Activated CD8-positive, alpha-beta memory T cell treated with anti-CD3 and anti-CD28 coated beads, Interleukin-2, amount 50 U/mL, for 24 hours (primary cell): ENCODE data around the gene LASP1.
"Not testable (repeated sequence)": the region's sequence is repeated elsewhere in the genome, so short reads cannot be mapped to it uniquely, and the experiment has no call there.

ENCODE experiments used
- DNase-seq: peaks from one replicate; pipeline ENCODE4 v3.0.0-alpha.2; 2020; ENCODE audit errors: extremely low read depth

The LASP1 gene

GRCh38 chr17:38869526-38870258, at the start of gene LASP1:
Gene LASP1, plus strand, starts transcription at chr17:38870058. Its CDS starts 132 bp downstream, at chr17:38870190.
- DNase-seq: peak; percentile 63

- peak; percentile 89 for DNase-seq
Measured at GRCh38 chr17:38824899-38825761, 44.7 kb upstream of the LASP1 start, which contains the start of gene CWC25. Gene CWC25, minus strand, starts transcription at chr17:38825321. Its CDS starts 138 bp downstream, at chr17:38825183.

GRCh38 chr17:38825762-38826247, 44.1 kb upstream of the LASP1 start:
- DNase-seq: no peak

- no peak for DNase-seq
Measured at GRCh38 chr17:38844261-38844757, 25.5 kb upstream of the LASP1 start.

GRCh38 chr17:38848557-38848891, 21.3 kb upstream of the LASP1 start:
- DNase-seq: no peak

- DNase-seq: no peak
Measured at GRCh38 chr17:38848939-38849605, 20.8 kb upstream of the LASP1 start.

GRCh38 chr17:38850374-38850773, 19.5 kb upstream of the LASP1 start:
- DNase-seq: no peak

- no peak for DNase-seq
Measured at GRCh38 chr17:38851434-38851833, 18.4 kb upstream of the LASP1 start.

- DNase-seq: no peak
Measured at GRCh38 chr17:38852771-38853291, 17.0 kb upstream of the LASP1 start.

GRCh38 chr17:38853292-38854219, 16.3 kb upstream of the LASP1 start, which contains the start of gene RPL23:
Gene RPL23, minus strand, starts transcription at chr17:38853721. Its CDS starts 11 bp downstream, at chr17:38853710.
- peak; percentile 86 for DNase-seq

- DNase-seq: not testable (repeated sequence)
Measured at GRCh38 chr17:38855101-38855714, 14.7 kb upstream of the LASP1 start.

- DNase-seq: no peak
Measured at GRCh38 chr17:38857271-38857670, 12.6 kb upstream of the LASP1 start.

GRCh38 chr17:38861399-38861843, 8.4 kb upstream of the LASP1 start:
- DNase-seq: no peak

- DNase-seq: no peak
Measured at GRCh38 chr17:38864636-38865398, 5.0 kb upstream of the LASP1 start.

GRCh38 chr17:38867179-38867967, 2.5 kb upstream of the LASP1 start:
- DNase-seq: no peak

- no peak for DNase-seq
Measured at GRCh38 chr17:38867968-38868816, 1.7 kb upstream of the LASP1 start.

GRCh38 chr17:38868817-38869525, 887 bp upstream of the LASP1 start:
- DNase-seq: peak; percentile 86
